Measurements from ENCODE around the gene ACY1.

Gene ACY1

DNA sequence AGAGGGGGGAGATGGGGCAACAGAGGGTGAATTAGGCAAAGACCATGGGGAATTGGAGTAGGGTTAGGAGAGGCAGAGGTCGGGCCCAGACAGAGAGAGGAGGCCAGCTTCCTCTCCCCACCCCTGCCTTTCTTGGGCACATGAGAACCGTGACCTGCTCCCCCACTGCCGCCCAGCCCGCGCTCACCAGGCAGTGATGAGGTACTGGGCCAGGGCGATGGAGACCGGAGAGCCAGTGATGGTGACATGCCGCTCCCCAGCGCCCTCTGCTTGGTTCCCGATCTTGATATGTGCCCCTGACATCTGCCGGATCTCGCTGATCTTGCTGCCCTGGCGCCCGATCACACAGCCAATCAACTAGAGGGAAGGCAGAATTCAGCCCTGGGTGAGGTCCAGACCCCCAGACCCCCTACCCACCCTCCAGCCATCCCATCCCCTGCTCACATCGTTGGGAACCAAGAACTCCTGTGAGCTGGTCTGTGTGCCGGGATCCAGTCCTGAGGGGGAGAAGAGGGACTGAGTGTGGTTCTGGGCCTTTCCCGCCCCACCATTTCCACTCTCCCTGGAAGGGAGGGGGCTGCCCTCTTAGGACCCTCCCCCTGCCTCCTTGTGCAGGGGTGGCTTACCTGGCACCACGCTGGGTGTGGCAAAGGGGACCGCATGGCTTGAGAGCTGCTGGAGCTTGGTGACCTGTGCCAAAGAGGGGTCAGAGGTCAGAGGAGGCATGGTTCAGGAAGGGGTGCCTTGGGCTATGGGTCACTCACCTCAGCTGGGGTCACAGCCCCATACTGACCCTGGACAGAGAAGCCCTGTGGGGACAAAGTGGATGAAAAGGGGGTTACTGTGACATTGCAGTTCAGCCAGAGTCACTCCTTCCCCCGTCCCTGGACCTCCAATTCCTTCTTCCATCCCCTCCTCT lies 24.5 kb upstream of the ACY1 start:
- H3K79me2 ChIP-seq (ENCODE audit: control insufficient read depth, insufficient read depth, low read length): no peaks in the 10 kb centered on the region
- no peaks in the 10 kb centered on the region for H3K79me1 ChIP-seq (ENCODE audit: low read length)
- no peak overlapping the region for H2AK5ac ChIP-seq (ENCODE audit: low read length)
- H2BK5ac ChIP-seq (ENCODE audit: low read length): no peak overlapping the region
- H4K8ac ChIP-seq (ENCODE audit: low read depth, low read length): no peak overlapping the region
- H4K5ac ChIP-seq (ENCODE audit: low read length): no peak overlapping the region
- no peak overlapping the region for H3K23ac ChIP-seq (ENCODE audit: low read length)
- H3K4me3 ChIP-seq (ENCODE audit: low read length): no peak overlapping the region
- peaks cover 14% of the 10 kb centered on the region for H3K27me3 ChIP-seq (ENCODE audit: insufficient read depth, low read length, poor library complexity)
- no peak overlapping the region for H3K4me2 ChIP-seq (ENCODE audit: low read length)
- H3K4ac ChIP-seq (ENCODE audit: low read depth, low read length): no peak overlapping the region
- no peak for DNase-seq
- H2BK120ac ChIP-seq (ENCODE audit: low read depth, low read length): no peak overlapping the region
- no peak overlapping the region for H2BK15ac ChIP-seq (replicated peaks; ENCODE audit: low read depth)
- H3K36me3 ChIP-seq (ENCODE audit: control insufficient read depth, insufficient read depth, low read length): peaks cover 3% of the 10 kb centered on the region
- no peak overlapping the region for H3K27ac ChIP-seq (ENCODE audit: low read depth, low read length)
- H3K56ac ChIP-seq (ENCODE audit: low read length): no peak overlapping the region
- H3K9ac ChIP-seq (ENCODE audit: low read length): no peak overlapping the region
- H3K18ac ChIP-seq (ENCODE audit: low read length): no peak overlapping the region
- no peaks in the 10 kb centered on the region for H3K4me1 ChIP-seq (ENCODE audit: control insufficient read depth, low read depth, low read length)
- WGBS (ENCODE audit: extremely low coverage, insufficient coverage, low lambda C conversion rate): no CpG with 5 or more reads among the region's 20 CpGs

DNA sequence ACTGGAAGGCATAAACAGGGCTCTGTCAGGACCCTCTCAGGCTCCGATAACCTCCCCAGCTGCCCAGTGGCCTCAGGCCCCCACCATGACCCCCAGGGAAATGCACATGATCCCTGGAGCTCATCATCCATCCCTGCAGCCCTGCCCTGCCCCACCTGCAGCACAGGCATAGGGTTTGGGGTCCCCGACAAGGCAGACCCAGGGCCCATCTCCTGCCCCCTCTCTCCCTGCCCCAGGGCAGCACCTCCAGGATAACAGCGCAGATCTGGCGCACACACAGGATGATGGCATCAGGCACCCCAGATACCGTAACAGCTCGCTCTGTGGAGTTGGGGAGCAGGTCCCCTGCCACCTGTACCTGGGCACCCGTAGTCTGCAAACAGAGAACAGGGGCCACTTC lies 23.7 kb upstream of the ACY1 start:
- no CpG with 5 or more reads among the region's 7 CpGs for WGBS (ENCODE audit: extremely low coverage, insufficient coverage, low lambda C conversion rate)
- Histone ChIP-seq H2BK15ac (replicated peaks; ENCODE audit: low read depth) (no peak overlapping the region), H3K4ac (ENCODE audit: low read depth, low read length) (no peak overlapping the region), H3K9ac (ENCODE audit: low read length) (no peak overlapping the region), H3K4me2 (ENCODE audit: low read length) (no peak overlapping the region), H2BK5ac (ENCODE audit: low read length) (no peak overlapping the region), H3K4me3 (ENCODE audit: low read length) (no peak overlapping the region), H3K79me1 (ENCODE audit: low read length) (no peaks in the 10 kb centered on the region), H3K36me3 (ENCODE audit: control insufficient read depth, insufficient read depth, low read length) (peaks cover 3% of the 10 kb centered on the region), H3K27ac (ENCODE audit: low read depth, low read length) (no peak overlapping the region), H3K79me2 (ENCODE audit: control insufficient read depth, insufficient read depth, low read length) (no peaks in the 10 kb centered on the region), H3K27me3 (ENCODE audit: insufficient read depth, low read length, poor library complexity) (peaks cover 9% of the 10 kb centered on the region), H2AK5ac (ENCODE audit: low read length) (no peak overlapping the region), H3K4me1 (ENCODE audit: control insufficient read depth, low read depth, low read length) (no peaks in the 10 kb centered on the region), H2BK120ac (ENCODE audit: low read depth, low read length) (no peak overlapping the region), H3K56ac (ENCODE audit: low read length) (no peak overlapping the region), H4K8ac (ENCODE audit: low read depth, low read length) (no peak overlapping the region), H3K18ac (ENCODE audit: low read length) (no peak overlapping the region), H4K5ac (ENCODE audit: low read length) (no peak overlapping the region), H3K23ac (ENCODE audit: low read length) (no peak overlapping the region)
- DNase-seq: no peak

DNA sequence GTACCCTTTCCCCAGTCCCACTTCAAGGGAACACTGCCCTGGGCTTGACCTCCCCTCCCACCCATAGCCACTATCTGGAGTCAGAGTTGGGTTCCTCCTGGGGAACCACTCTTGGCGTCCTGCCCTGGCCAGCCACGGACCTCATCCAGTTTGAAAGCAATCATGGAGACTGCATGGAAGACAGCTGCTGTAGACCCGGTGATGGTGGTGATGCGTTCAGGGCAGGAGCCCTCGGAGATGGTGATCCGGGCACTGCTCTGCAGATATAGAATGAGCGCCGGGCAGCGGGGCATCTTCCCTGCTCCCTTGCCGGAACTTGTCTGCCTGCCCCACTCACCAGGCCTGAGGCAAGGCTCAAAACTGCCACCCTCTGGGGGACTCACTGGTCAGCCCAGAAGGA lies 22.9 kb upstream of the ACY1 start:
- Histone ChIP-seq H3K23ac (ENCODE audit: low read length) (no peak overlapping the region), H2AK5ac (ENCODE audit: low read length) (no peak overlapping the region), H3K4me2 (ENCODE audit: low read length) (no peak overlapping the region), H3K18ac (ENCODE audit: low read length) (no peak overlapping the region), H3K56ac (ENCODE audit: low read length) (no peak overlapping the region), H3K27ac (ENCODE audit: low read depth, low read length) (no peak overlapping the region), H3K9ac (ENCODE audit: low read length) (no peak overlapping the region), H3K4me3 (ENCODE audit: low read length) (no peak overlapping the region), H2BK5ac (ENCODE audit: low read length) (no peak overlapping the region), H2BK120ac (ENCODE audit: low read depth, low read length) (no peak overlapping the region), H4K8ac (ENCODE audit: low read depth, low read length) (no peak overlapping the region), H3K79me2 (ENCODE audit: control insufficient read depth, insufficient read depth, low read length) (no peaks in the 10 kb centered on the region), H3K4me1 (ENCODE audit: control insufficient read depth, low read depth, low read length) (no peaks in the 10 kb centered on the region), H3K79me1 (ENCODE audit: low read length) (peaks cover 1% of the 10 kb centered on the region), H2BK15ac (replicated peaks; ENCODE audit: low read depth) (no peak overlapping the region), H3K4ac (ENCODE audit: low read depth, low read length) (no peak overlapping the region), H4K5ac (ENCODE audit: low read length) (no peak overlapping the region), H3K36me3 (ENCODE audit: control insufficient read depth, insufficient read depth, low read length) (peaks cover 3% of the 10 kb centered on the region), H3K27me3 (ENCODE audit: insufficient read depth, low read length, poor library complexity) (peaks cover 2% of the 10 kb centered on the region)
- DNase-seq: no peak
- WGBS (ENCODE audit: extremely low coverage, insufficient coverage, low lambda C conversion rate): no CpG with 5 or more reads among the region's 10 CpGs

DNA sequence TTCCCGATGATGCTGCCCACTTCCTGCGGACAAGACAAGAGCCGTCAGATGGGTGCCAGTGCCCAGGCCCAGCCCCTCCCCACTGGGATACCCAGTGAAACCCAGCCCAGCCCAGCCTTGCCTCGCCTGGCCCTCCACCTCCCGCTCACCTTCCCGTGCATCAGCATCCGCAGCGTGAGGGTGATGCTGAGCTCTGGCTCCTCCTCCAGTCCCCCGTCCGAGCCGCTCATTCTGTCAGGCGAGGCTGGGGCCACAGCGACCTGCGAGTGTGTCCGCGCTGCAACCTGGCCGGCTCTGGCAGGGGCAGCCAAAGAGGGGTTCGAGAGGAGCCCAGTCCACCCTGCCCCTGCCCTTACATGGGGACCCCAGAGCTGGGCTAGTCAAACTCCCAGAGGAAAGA lies 22.3 kb upstream of the ACY1 start:
- Histone ChIP-seq H2BK15ac (replicated peaks; ENCODE audit: low read depth) (no peak overlapping the region), H3K4ac (ENCODE audit: low read depth, low read length) (no peak overlapping the region), H3K36me3 (ENCODE audit: control insufficient read depth, insufficient read depth, low read length) (peaks cover 3% of the 10 kb centered on the region), H3K27me3 (ENCODE audit: insufficient read depth, low read length, poor library complexity) (no peaks in the 10 kb centered on the region), H4K8ac (ENCODE audit: low read depth, low read length) (no peak overlapping the region), H3K9ac (ENCODE audit: low read length) (no peak overlapping the region), H2BK120ac (ENCODE audit: low read depth, low read length) (no peak overlapping the region), H2AK5ac (ENCODE audit: low read length) (no peak overlapping the region), H3K4me2 (ENCODE audit: low read length) (no peak overlapping the region), H2BK5ac (ENCODE audit: low read length) (no peak overlapping the region), H3K18ac (ENCODE audit: low read length) (no peak overlapping the region), H3K23ac (ENCODE audit: low read length) (no peak overlapping the region), H4K5ac (ENCODE audit: low read length) (no peak overlapping the region), H3K79me2 (ENCODE audit: control insufficient read depth, insufficient read depth, low read length) (no peaks in the 10 kb centered on the region), H3K56ac (ENCODE audit: low read length) (no peak overlapping the region), H3K4me1 (ENCODE audit: control insufficient read depth, low read depth, low read length) (peaks cover 2% of the 10 kb centered on the region), H3K4me3 (ENCODE audit: low read length) (no peak overlapping the region), H3K27ac (ENCODE audit: low read depth, low read length) (no peak overlapping the region), H3K79me1 (ENCODE audit: low read length) (peaks cover 1% of the 10 kb centered on the region)
- DNase-seq: no peak
- no CpG with 5 or more reads among the region's 18 CpGs for WGBS (ENCODE audit: extremely low coverage, insufficient coverage, low lambda C conversion rate)

DNA sequence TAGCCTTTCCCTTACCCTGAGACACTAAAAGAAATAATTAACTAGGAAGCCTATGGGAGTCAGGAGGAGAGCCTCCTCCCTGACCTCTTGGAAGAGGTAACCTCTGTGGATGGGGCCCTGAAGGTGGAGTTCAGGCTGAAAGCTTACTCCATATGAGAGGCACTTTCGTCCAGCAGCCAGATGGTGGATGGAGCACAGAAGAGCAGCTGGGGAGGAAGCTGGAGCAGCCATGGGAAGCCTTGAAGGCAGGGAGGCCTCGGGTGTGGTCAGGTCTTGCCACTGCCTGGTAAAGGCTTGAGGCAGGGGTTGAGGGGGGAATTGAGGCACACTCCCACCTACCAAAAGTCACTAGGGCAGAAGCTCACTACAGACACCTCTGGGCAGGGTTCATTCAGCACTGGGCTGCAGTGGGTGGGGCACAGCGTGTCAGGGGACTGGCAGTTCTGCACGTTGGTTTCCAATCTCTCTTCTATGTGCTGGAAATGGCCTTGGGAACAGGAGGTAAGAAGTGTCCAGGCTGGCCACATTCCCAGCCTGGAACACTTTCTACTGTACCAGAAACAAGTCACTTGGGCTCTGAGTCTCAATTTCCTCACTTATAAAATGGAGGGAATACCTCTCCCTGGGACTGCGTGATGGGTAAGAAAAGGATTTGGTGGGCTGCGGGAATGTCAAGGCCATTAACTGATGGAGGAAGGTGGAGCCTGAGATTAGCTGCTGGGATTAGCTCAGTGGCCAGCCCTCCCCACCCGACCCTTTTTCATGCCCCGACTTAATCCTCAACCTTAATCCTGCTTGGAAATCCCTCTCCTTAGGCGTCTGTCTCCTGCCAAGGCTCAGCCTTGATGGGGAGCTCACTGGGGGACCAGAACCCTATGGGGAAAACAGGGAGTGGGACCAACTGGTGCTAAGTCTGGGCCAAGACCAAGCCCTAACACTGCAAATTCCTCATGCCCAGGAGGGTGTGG lies 21.4 kb upstream of the ACY1 start:
- Histone ChIP-seq H2BK5ac (ENCODE audit: low read length) (no peak overlapping the region), H3K79me2 (ENCODE audit: control insufficient read depth, insufficient read depth, low read length) (no peaks in the 10 kb centered on the region), H3K27me3 (ENCODE audit: insufficient read depth, low read length, poor library complexity) (no peaks in the 10 kb centered on the region), H3K79me1 (ENCODE audit: low read length) (peaks cover 5% of the 10 kb centered on the region), H3K4me2 (ENCODE audit: low read length) (no peak overlapping the region), H3K23ac (ENCODE audit: low read length) (no peak overlapping the region), H3K27ac (ENCODE audit: low read depth, low read length) (no peak overlapping the region), H3K4ac (ENCODE audit: low read depth, low read length) (no peak overlapping the region), H4K5ac (ENCODE audit: low read length) (no peak overlapping the region), H3K18ac (ENCODE audit: low read length) (no peak overlapping the region), H2AK5ac (ENCODE audit: low read length) (no peak overlapping the region), H3K56ac (ENCODE audit: low read length) (no peak overlapping the region), H2BK15ac (replicated peaks; ENCODE audit: low read depth) (no peak overlapping the region), H3K9ac (ENCODE audit: low read length) (no peak overlapping the region), H3K36me3 (ENCODE audit: control insufficient read depth, insufficient read depth, low read length) (peaks cover 3% of the 10 kb centered on the region), H2BK120ac (ENCODE audit: low read depth, low read length) (no peak overlapping the region), H3K4me1 (ENCODE audit: control insufficient read depth, low read depth, low read length) (peaks cover 7% of the 10 kb centered on the region), H3K4me3 (ENCODE audit: low read length) (no peak overlapping the region), H4K8ac (ENCODE audit: low read depth, low read length) (no peak overlapping the region)
- WGBS (ENCODE audit: extremely low coverage, insufficient coverage, low lambda C conversion rate): no CpG with 5 or more reads among the region's 9 CpGs
- DNase-seq: no peak

Measured in mesendoderm (in vitro differentiated cells).